ENCODE measurements around the gene STOX2.

DNA sequence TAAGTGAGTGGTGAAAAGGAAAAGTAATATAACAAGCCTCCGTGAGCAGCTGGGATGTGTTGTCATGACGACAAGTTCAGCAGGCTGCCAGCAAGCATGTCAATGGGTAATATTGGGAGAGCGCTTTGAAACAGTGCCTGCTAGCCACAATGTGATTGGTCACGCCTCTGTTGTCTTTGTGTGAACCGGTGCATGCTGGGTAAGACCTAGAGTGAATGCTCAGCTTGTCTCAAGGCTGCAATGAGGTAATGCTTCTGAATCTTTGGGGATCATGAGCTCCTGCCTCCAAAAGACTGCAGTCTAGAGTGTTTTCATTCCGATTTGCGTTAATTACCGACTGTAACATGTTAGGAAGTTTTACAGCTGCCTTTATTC is 54.9 kb downstream of the STOX2 start:
- TF ChIP-seq, protein P1, sequence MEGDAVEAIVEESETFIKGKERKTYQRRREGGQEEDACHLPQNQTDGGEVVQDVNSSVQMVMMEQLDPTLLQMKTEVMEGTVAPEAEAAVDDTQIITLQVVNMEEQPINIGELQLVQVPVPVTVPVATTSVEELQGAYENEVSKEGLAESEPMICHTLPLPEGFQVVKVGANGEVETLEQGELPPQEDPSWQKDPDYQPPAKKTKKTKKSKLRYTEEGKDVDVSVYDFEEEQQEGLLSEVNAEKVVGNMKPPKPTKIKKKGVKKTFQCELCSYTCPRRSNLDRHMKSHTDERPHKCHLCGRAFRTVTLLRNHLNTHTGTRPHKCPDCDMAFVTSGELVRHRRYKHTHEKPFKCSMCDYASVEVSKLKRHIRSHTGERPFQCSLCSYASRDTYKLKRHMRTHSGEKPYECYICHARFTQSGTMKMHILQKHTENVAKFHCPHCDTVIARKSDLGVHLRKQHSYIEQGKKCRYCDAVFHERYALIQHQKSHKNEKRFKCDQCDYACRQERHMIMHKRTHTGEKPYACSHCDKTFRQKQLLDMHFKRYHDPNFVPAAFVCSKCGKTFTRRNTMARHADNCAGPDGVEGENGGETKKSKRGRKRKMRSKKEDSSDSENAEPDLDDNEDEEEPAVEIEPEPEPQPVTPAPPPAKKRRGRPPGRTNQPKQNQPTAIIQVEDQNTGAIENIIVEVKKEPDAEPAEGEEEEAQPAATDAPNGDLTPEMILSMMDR (IDR thresholded peaks at IDR 0.05) = no peak
- TF ChIP-seq POLR2A (IDR thresholded peaks at IDR 0.05) = no peak
